OCI-LY7 (cell line): ENCODE measurements around the gene TSNAXIP1.

Experiments
- EZH2phosphoT487 ChIP-seq: fragments of 200-600 bp; sonication (generic); IDR thresholded peaks from 2 replicates; pipeline ENCODE4 v1.6.1; 2018; ENCODE audit warnings: low read depth, borderline replicate concordance, mild to moderate bottlenecking, mixed run types, antibody characterized with exemption, low read length, moderate library complexity, mixed read lengths
- TF ChIP-seq, protein P1 (sequence below): fragments of 200-600 bp; sonication (generic); conservative IDR thresholded peaks from 2 replicates; pipeline ENCODE4 v1.5.1; 2014; ENCODE audit warnings: mild to moderate bottlenecking, antibody characterized with exemption, low read length, moderate library complexity, mixed read lengths

DNA sequence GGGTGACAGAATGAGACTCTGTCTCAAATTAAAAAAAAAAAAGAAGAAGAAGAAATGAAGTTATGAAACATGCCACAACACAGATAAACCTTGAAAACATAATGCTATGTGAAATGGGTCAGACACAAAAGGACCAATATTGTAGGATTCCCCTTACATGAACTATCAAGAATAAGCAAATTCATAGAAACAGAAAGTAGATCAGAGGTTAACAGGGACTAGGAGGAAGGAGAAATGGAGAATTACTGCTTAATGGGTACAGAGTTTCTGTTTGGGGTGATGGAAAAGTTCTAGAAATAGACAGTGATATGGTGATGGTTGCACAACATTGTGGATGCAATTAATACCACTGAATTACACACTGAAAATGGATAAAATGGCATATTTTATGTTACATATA, 16.6 kb upstream of the TSNAXIP1 start:
- TF ChIP-seq, protein P1, sequence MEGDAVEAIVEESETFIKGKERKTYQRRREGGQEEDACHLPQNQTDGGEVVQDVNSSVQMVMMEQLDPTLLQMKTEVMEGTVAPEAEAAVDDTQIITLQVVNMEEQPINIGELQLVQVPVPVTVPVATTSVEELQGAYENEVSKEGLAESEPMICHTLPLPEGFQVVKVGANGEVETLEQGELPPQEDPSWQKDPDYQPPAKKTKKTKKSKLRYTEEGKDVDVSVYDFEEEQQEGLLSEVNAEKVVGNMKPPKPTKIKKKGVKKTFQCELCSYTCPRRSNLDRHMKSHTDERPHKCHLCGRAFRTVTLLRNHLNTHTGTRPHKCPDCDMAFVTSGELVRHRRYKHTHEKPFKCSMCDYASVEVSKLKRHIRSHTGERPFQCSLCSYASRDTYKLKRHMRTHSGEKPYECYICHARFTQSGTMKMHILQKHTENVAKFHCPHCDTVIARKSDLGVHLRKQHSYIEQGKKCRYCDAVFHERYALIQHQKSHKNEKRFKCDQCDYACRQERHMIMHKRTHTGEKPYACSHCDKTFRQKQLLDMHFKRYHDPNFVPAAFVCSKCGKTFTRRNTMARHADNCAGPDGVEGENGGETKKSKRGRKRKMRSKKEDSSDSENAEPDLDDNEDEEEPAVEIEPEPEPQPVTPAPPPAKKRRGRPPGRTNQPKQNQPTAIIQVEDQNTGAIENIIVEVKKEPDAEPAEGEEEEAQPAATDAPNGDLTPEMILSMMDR: no peak
- no peak for TF ChIP-seq EZH2phosphoT487
